HepG2 (cell line): Measurements from ENCODE around the gene SCFD1. TPM values are rescaled to one million over a fixed set of nuclear protein-coding genes. Genes with fewer than 3 reads are reported as not detected.

Experiments used
- ATAC-seq: fragments of 200-7000 bp; cut with Tn5 transposase; 3 replicates; pipeline ENCODE4 v1.9.1; 2020; ENCODE audit warnings: mild to moderate bottlenecking, moderate library complexity
- BruUV-seq: library from RNA; stranded (reverse); fragments of 400-500 nt; replicated peaks from 2 replicates; lab custom pipeline; 2021; lab: Mats Ljungman, UMichigan
- CTCF ChIA-PET: fragments of 300-600 bp; formaldehyde crosslinking; extraction: SDS; loops from one replicate; lab custom pipeline; 2021; ENCODE audit warnings: low total read pairs, inconsistent platforms, low intra/inter-chr PET ratio; lab: Yijun Ruan, JAX
- POLR2A ChIA-PET: fragments of 350-600 bp; sonication (Branson Sonifier 250); formaldehyde crosslinking; loops from one replicate; lab custom pipeline; 2020; ENCODE audit warnings: antibody characterized with exemption, inconsistent platforms; lab: Yijun Ruan, JAX
- DNase-seq: peaks from one replicate; pipeline ENCODE4 v3.0.0-alpha.2; 2015; ENCODE audit warnings: low spot score
- FAIRE-seq: peaks from 3 replicates; lab custom pipeline; 2011; peaks lifted over from hg19 to GRCh38; lab: Jason Lieb, UNC
- H2AFZ ChIP-seq: one replicate; pipeline ENCODE4 v1.6.1; 2011; ENCODE audit warnings: low read length, inconsistent platforms
- H3K27ac ChIP-seq: fragments of 300-600 bp; 3 replicates; pipeline ENCODE4 v1.8.0; 2011; ENCODE audit warnings: mixed run types, mild to moderate bottlenecking, mixed read lengths, low read length, inconsistent platforms; ENCODE audit not compliant: insufficient read depth; ENCODE audit errors: extremely low read length
- H3K27me3 ChIP-seq, 2 experiments: fragments of 200-600 bp in 1 of 2; 2 replicates in 1 of 2; 3 replicates in 1 of 2; pipeline versions ENCODE4 v1.6.0 to v1.8.0; 2011; ENCODE audit warnings: low read length in 2 of 2, mild to moderate bottlenecking in 2 of 2, moderate library complexity in 2 of 2, inconsistent platforms in 1 of 2; ENCODE audit not compliant: insufficient read depth in 2 of 2, control insufficient read depth in 1 of 2
- H3K36me3 ChIP-seq, 2 experiments: fragments of 200-600 bp in 1 of 2; replicated peaks in 1 of 2; 2 replicates in 1 of 2; 3 replicates in 1 of 2; pipeline versions ENCODE4 v1.5.1 to v1.8.0; 2011; ENCODE audit warnings: low read length in 2 of 2, inconsistent platforms in 1 of 2; ENCODE audit not compliant: insufficient read depth in 2 of 2, control insufficient read depth in 1 of 2
- H3K4me1 ChIP-seq: 2 replicates; pipeline ENCODE4 v1.5.1; 2012; ENCODE audit warnings: low read length, inconsistent platforms; ENCODE audit not compliant: insufficient read depth
- H3K4me2 ChIP-seq: 2 replicates; pipeline ENCODE4 v1.6.0; 2011; ENCODE audit warnings: low read depth, low read length, inconsistent platforms
- H3K4me3 ChIP-seq, 3 experiments: fragments of 200-600 bp in 1 of 3; sonication (generic), shearing (Covaris generic) in 1 of 3; replicated peaks in 1 of 3; 2 replicates each; pipeline ENCODE4 v1.5.1; 2011 to 2016; ENCODE audit warnings: low read length in 3 of 3, inconsistent platforms in 2 of 3, low read depth in 2 of 3, mild to moderate bottlenecking in 2 of 3, control low read depth in 1 of 3, mixed read lengths in 1 of 3; ENCODE audit not compliant: insufficient read depth in 1 of 3
- H3K79me2 ChIP-seq: one replicate; pipeline ENCODE4 v1.6.1; 2011; ENCODE audit warnings: low read length, inconsistent platforms; ENCODE audit not compliant: insufficient read depth
- H3K9ac ChIP-seq: 2 replicates; pipeline ENCODE4 v1.6.0; 2011; ENCODE audit warnings: mild to moderate bottlenecking, low read depth, low read length, inconsistent platforms; ENCODE audit not compliant: insufficient read depth
- H3K9me3 ChIP-seq: 2 replicates; pipeline ENCODE4 v1.5.1; 2012; ENCODE audit warnings: mild to moderate bottlenecking, low read length
- H4K20me1 ChIP-seq: 2 replicates; pipeline ENCODE4 v1.6.0; 2011; ENCODE audit warnings: inconsistent platforms, mild to moderate bottlenecking, low read length, moderate library complexity; ENCODE audit not compliant: insufficient read depth
- CEBPB ChIP-seq: IDR thresholded peaks from 2 replicates; pipeline ENCODE4 v1.6.1; 2011; ENCODE audit warnings: low read depth, low read length, improper control_type of control experiment, borderline replicate concordance
- DNMT1 ChIP-seq: sonication (generic); formaldehyde crosslinking; IDR thresholded peaks from 2 replicates; pipeline ENCODE4 v1.5.1; 2020; ENCODE audit warnings: mild to moderate bottlenecking, missing genetic modification reagents
- HDAC1 ChIP-seq: sonication (generic); formaldehyde crosslinking; IDR thresholded peaks from 2 replicates; pipeline ENCODE4 v1.5.1; 2020; ENCODE audit warnings: mild to moderate bottlenecking, missing genetic modification reagents
- HNRNPH1 ChIP-seq: fragments of 200-400 bp; formaldehyde crosslinking; optimal IDR thresholded peaks from 2 replicates; pipeline ENCODE3; 2017; ENCODE audit warnings: mild to moderate bottlenecking, low read depth, low read length
- KLF12 ChIP-seq: sonication (generic); formaldehyde crosslinking; IDR thresholded peaks from 2 replicates; pipeline ENCODE4 v1.4.0; 2020; ENCODE audit warnings: missing genetic modification reagents, borderline replicate concordance
- MBNL3 ChIP-seq: fragments of 250-450 bp; sonication (Bioruptor Pico); conservative IDR thresholded peaks from 2 replicates; pipeline ENCODE4 v1.8.0; 2022; ENCODE audit warnings: mild to moderate bottlenecking, inconsistent platforms
- RAD51 ChIP-seq: fragments of 450-650 bp; IDR thresholded peaks from 2 replicates; pipeline ENCODE4 v1.6.1; 2016; ENCODE audit warnings: borderline replicate concordance
- RERE ChIP-seq: IDR thresholded peaks from 2 replicates; pipeline ENCODE4 v1.6.1; 2016; ENCODE audit warnings: low read depth, missing genetic modification reagents, missing compliant biosample characterization
- SIX4 ChIP-seq: sonication (generic); formaldehyde crosslinking; IDR thresholded peaks from 2 replicates; pipeline ENCODE4 v1.4.0; 2020; ENCODE audit warnings: missing genetic modification reagents
- SNAPC5 ChIP-seq: sonication (generic); formaldehyde crosslinking; IDR thresholded peaks from 2 replicates; pipeline ENCODE4 v1.8.1; 2023; ENCODE audit warnings: mild to moderate bottlenecking, missing genetic modification reagents, borderline replicate concordance
- ZFP36L1 ChIP-seq: sonication (generic); formaldehyde crosslinking; IDR thresholded peaks from 2 replicates; pipeline ENCODE4 v1.8.0; 2022; ENCODE audit warnings: mild to moderate bottlenecking, missing genetic modification reagents, moderate library complexity
- ZNF260 ChIP-seq: sonication (generic); formaldehyde crosslinking; IDR thresholded peaks from 2 replicates; pipeline ENCODE4 v1.4.0; 2020; ENCODE audit warnings: missing genetic modification reagents, low read depth, mild to moderate bottlenecking, borderline replicate concordance
- ZNF879 ChIP-seq: sonication (generic); formaldehyde crosslinking; IDR thresholded peaks from 2 replicates; pipeline ENCODE4 v1.8.1; 2023; ENCODE audit warnings: missing genetic modification reagents
- WGBS: methylation state at CpG from one replicate; pipeline ENCODE4 v1.1.6; 2017; ENCODE audit warnings: low lambda C conversion rate; 5-methylcytosine and 5-hydroxymethylcytosine counted together
- in situ Hi-C: cut with HindIII; loops from 2 replicates; pipeline ENCODE4 v1.10.0; 2017; ENCODE audit warnings: low pct_unique_long_range_greater_than_20kb; ENCODE audit not compliant: extremely low pct_ligation_motif_present
- intact Hi-C: fragments of 100-400 bp; cut with micrococcal nuclease; formaldehyde crosslinking; loops from one replicate; pipeline ENCODE4 v1.10.0; 2022; ENCODE audit not compliant: unreplicated experiment
- polyA plus RNA-seq, 8 experiments: library from polyadenylated mRNA; depleted of rRNA in 3 of 8; stranded (reverse) in 7 of 8; unstranded in 1 of 8; fragments of >200 nt; fragmentation: Illumina TruSeq in 4 of 8; extraction: Trizol in 4 of 8; gene quantifications; 2 replicates each; pipeline versions ENCODE4 v1.2.1 to v1.2.3, GENCODE V29; 2011 to 2016; ENCODE audit warnings: low read depth in 4 of 8, missing spikeins in 1 of 8, mixed read lengths in 1 of 8; ENCODE audit not compliant: insufficient read depth in 1 of 8
- total RNA-seq, 5 experiments: library from RNA; depleted of rRNA; stranded (reverse); fragments of >200 nt; fragmentation: Illumina TruSeq; extraction: Trizol; gene quantifications; 2 replicates each; pipeline ENCODE4 v1.2.3, GENCODE V29; 2016; ENCODE audit warnings: low read depth in 1 of 5

SCFD1 gene
- total and polyA plus RNA-seq, 2 of the 13 experiments (the other 11 are each of a cell fraction or from before 2014, with no cell fraction given), result 235 to 256 TPM

GRCh38 chr14:30691751-30692398 lies 69.8 kb downstream of the SCFD1 start:
- H3K27ac ChIP-seq, result peak overlapping the region; percentile 74
- DNase-seq (no peak), ATAC-seq (no peak), FAIRE-seq (no peak)
- no peaks in the 10 kb centered on the region for H3K9me3 ChIP-seq
- H3K4me3 ChIP-seq, result peak overlapping the region in 2 of 3 experiments; percentile 69 to 70; a peak in 3 of 6 replicates
- H3K36me3 ChIP-seq, result peaks cover 14 to 24% of the 10 kb centered on the region in 2 experiments
- H3K4me2 ChIP-seq, result peak overlapping the region; percentile 92
- H3K79me2 ChIP-seq, result peaks cover 18% of the 10 kb centered on the region
- TF ChIP-seq SNAPC5 (CRISPR knock-in tag) (0 out of 2 replicates have a peak, but pooled peaks have one; percentile 29), ZNF260 (CRISPR knock-in tag) (no peak), HDAC1 (CRISPR knock-in tag) (0 out of 2 replicates have a peak, but pooled peaks have one; percentile 9), HNRNPH1 (no peak), CEBPB (no peak), RERE (CRISPR knock-in tag) (no peak), MBNL3 (CRISPR knock-in tag) (0 out of 2 replicates have a peak, but pooled peaks have one; percentile 66), KLF12 (CRISPR knock-in tag) (no peak), RAD51 (no peak), ZFP36L1 (CRISPR knock-in tag) (0 out of 2 replicates have a peak, but pooled peaks have one; percentile 46), SIX4 (CRISPR knock-in tag) (peak; percentile 8; the same call in 1 of the 2 replicates), ZNF879 (0 out of 2 replicates have a peak, but pooled peaks have one; percentile 53), DNMT1 (no peak)
- H3K9ac ChIP-seq, result peak overlapping the region; percentile 64; the same call in 1 of the 2 replicates
- in situ Hi-C loops, result no loop called here
- intact Hi-C loops, result loop anchor here (5.0 kb wide), 2 partner anchors 35 to 70 kb away; partner anchors contain the start of gene SCFD1
- CTCF ChIA-PET, result interaction anchor here (1.6 kb wide), 1 partner anchor 36 kb away, joined by 12 read pairs; no protein-coding TSS in a partner anchor
- WGBS, result 96% methylated on average over 5 of the region's 5 CpGs
- no peak overlapping the region for H2AFZ ChIP-seq
- POLR2A ChIA-PET, result interaction anchor here (1.8 kb wide), 1 partner anchor 69 kb away, joined by 3 read pairs; no protein-coding TSS in a partner anchor
- H3K27me3 ChIP-seq, result no peaks in the 10 kb centered on the region
- H3K4me1 ChIP-seq, result peaks cover 21% of the 10 kb centered on the region
- BruUV-seq, result no TSS peak
- no peaks in the 10 kb centered on the region for H4K20me1 ChIP-seq
